ENCODE results near the gene ST3GAL5. TPM values are rescaled to one million over a fixed set of nuclear protein-coding genes. Genes with fewer than 3 reads are reported as not detected.

ST3GAL5 gene
- total RNA-seq, 1 donor from 2014 or later, result 20.0 TPM

- peak overlapping the region; percentile 9 for H3K4me2 ChIP-seq (ENCODE audit: low read length)
- H3K9ac ChIP-seq (ENCODE audit: low read length), result no peak overlapping the region
- Mint-ChIP-seq H3K27ac (ENCODE audit: unreplicated experiment) (no peak overlapping the region), H3K4me3 (ENCODE audit: unreplicated experiment) (no peak overlapping the region), H3K36me3 (ENCODE audit: low read depth, unreplicated experiment) (peaks cover 4% of the 10 kb centered on the region), H3K9me3 (ENCODE audit: unreplicated experiment) (peaks cover 2% of the 10 kb centered on the region), H3K27me3 (ENCODE audit: low read depth, unreplicated experiment) (peaks cover 46% of the 10 kb centered on the region), H3K4me1 (ENCODE audit: low read depth, unreplicated experiment) (peaks cover 40% of the 10 kb centered on the region)
- H3K9me3 ChIP-seq (ENCODE audit: insufficient read depth, low read depth, low read length), result peaks cover 2% of the 10 kb centered on the region
- no peaks in the 10 kb centered on the region for H3K36me3 ChIP-seq (ENCODE audit: insufficient read depth, low read length)
- no peaks in the 10 kb centered on the region for H4K20me1 ChIP-seq (ENCODE audit: insufficient read depth, low read length)
- H3K4me3 ChIP-seq (ENCODE audit: insufficient read depth, low read depth, low read length), result no peak overlapping the region
- H3K27me3 ChIP-seq (ENCODE audit: insufficient read depth, low read length), result peaks cover 5% of the 10 kb centered on the region
- no peaks in the 10 kb centered on the region for H3K79me2 ChIP-seq (ENCODE audit: insufficient read depth, low read length)
- TF ChIP-seq EZH2 (IDR thresholded peaks at IDR 0.05; ENCODE audit: insufficient read depth, low read length), result no peak
- TF ChIP-seq CTCF (IDR thresholded peaks at IDR 0.05; ENCODE audit: insufficient read depth, low read depth, low read length), result no peak
- H3K4me1 ChIP-seq (ENCODE audit: insufficient read depth, low read length), result peaks cover 21% of the 10 kb centered on the region
- no peak for FAIRE-seq
- H3K27ac ChIP-seq (ENCODE audit: low read depth, low read length), result no peak overlapping the region
- no peak for DNase-seq (ENCODE audit: low read depth)
- no peak overlapping the region for H2AFZ ChIP-seq (ENCODE audit: low read depth, low read length)
Observed at GRCh38 chr2:85796046-85796340, 92.8 kb downstream of the ST3GAL5 start.

GRCh38 chr2:85795331-85796045, 93.3 kb downstream of the ST3GAL5 start:
- TF ChIP-seq EZH2 (IDR thresholded peaks at IDR 0.05; ENCODE audit: insufficient read depth, low read length) (no peak), CTCF (IDR thresholded peaks at IDR 0.05; ENCODE audit: insufficient read depth, low read depth, low read length) (no peak)
- FAIRE-seq (no peak), DNase-seq (ENCODE audit: low read depth) (no peak)
- H3K27ac ChIP-seq (ENCODE audit: low read depth, low read length), result no peak overlapping the region
- H3K27me3 ChIP-seq (ENCODE audit: insufficient read depth, low read length), result peaks cover 7% of the 10 kb centered on the region
- no peaks in the 10 kb centered on the region for H4K20me1 ChIP-seq (ENCODE audit: insufficient read depth, low read length)
- H2AFZ ChIP-seq (ENCODE audit: low read depth, low read length), result no peak overlapping the region
- H3K36me3 Mint-ChIP-seq (ENCODE audit: low read depth, unreplicated experiment), result peaks cover 4% of the 10 kb centered on the region
- H3K27me3 Mint-ChIP-seq (ENCODE audit: low read depth, unreplicated experiment), result peaks cover 46% of the 10 kb centered on the region
- H3K9ac ChIP-seq (ENCODE audit: low read length), result no peak overlapping the region
- no peak overlapping the region for H3K4me3 Mint-ChIP-seq (ENCODE audit: unreplicated experiment)
- no peaks in the 10 kb centered on the region for H3K9me3 ChIP-seq (ENCODE audit: insufficient read depth, low read depth, low read length)
- H3K4me1 Mint-ChIP-seq (ENCODE audit: low read depth, unreplicated experiment), result peaks cover 45% of the 10 kb centered on the region
- H3K4me1 ChIP-seq (ENCODE audit: insufficient read depth, low read length), result peaks cover 23% of the 10 kb centered on the region
- no peaks in the 10 kb centered on the region for H3K9me3 Mint-ChIP-seq (ENCODE audit: unreplicated experiment)
- H3K27ac Mint-ChIP-seq (ENCODE audit: unreplicated experiment), result no peak overlapping the region
- H3K79me2 ChIP-seq (ENCODE audit: insufficient read depth, low read length), result no peaks in the 10 kb centered on the region
- H3K4me3 ChIP-seq (ENCODE audit: insufficient read depth, low read depth, low read length), result no peak overlapping the region
- H3K36me3 ChIP-seq (ENCODE audit: insufficient read depth, low read length), result no peaks in the 10 kb centered on the region
- H3K4me2 ChIP-seq (ENCODE audit: low read length), result no peak overlapping the region

GRCh38 chr2:85794491-85795121, 94.2 kb downstream of the ST3GAL5 start:
- DNase-seq (ENCODE audit: low read depth), result no peak
- no peak overlapping the region for H3K27ac ChIP-seq (ENCODE audit: low read depth, low read length)
- no peaks in the 10 kb centered on the region for H3K9me3 Mint-ChIP-seq (ENCODE audit: unreplicated experiment)
- no peak overlapping the region for H2AFZ ChIP-seq (ENCODE audit: low read depth, low read length)
- H4K20me1 ChIP-seq (ENCODE audit: insufficient read depth, low read length), result no peaks in the 10 kb centered on the region
- peaks cover 44% of the 10 kb centered on the region for H3K27me3 Mint-ChIP-seq (ENCODE audit: low read depth, unreplicated experiment)
- TF ChIP-seq EZH2 (IDR thresholded peaks at IDR 0.05; ENCODE audit: insufficient read depth, low read length) (no peak), CTCF (IDR thresholded peaks at IDR 0.05; ENCODE audit: insufficient read depth, low read depth, low read length) (no peak)
- peaks cover 7% of the 10 kb centered on the region for H3K27me3 ChIP-seq (ENCODE audit: insufficient read depth, low read length)
- no peaks in the 10 kb centered on the region for H3K36me3 ChIP-seq (ENCODE audit: insufficient read depth, low read length)
- H3K79me2 ChIP-seq (ENCODE audit: insufficient read depth, low read length), result no peaks in the 10 kb centered on the region
- peaks cover 23% of the 10 kb centered on the region for H3K4me1 ChIP-seq (ENCODE audit: insufficient read depth, low read length)
- H3K4me1 Mint-ChIP-seq (ENCODE audit: low read depth, unreplicated experiment), result peaks cover 46% of the 10 kb centered on the region
- H3K4me2 ChIP-seq (ENCODE audit: low read length), result no peak overlapping the region
- no peak overlapping the region for H3K4me3 ChIP-seq (ENCODE audit: insufficient read depth, low read depth, low read length)
- H3K9ac ChIP-seq (ENCODE audit: low read length), result no peak overlapping the region
- H3K9me3 ChIP-seq (ENCODE audit: insufficient read depth, low read depth, low read length), result no peaks in the 10 kb centered on the region
- peaks cover 4% of the 10 kb centered on the region for H3K36me3 Mint-ChIP-seq (ENCODE audit: low read depth, unreplicated experiment)
- FAIRE-seq, result no peak
- no peak overlapping the region for H3K4me3 Mint-ChIP-seq (ENCODE audit: unreplicated experiment)
- H3K27ac Mint-ChIP-seq (ENCODE audit: unreplicated experiment), result no peak overlapping the region

Measured in astrocyte (in vitro differentiated cells and primary cell).